ENCODE measurements around the gene DDX3X.

DNA sequence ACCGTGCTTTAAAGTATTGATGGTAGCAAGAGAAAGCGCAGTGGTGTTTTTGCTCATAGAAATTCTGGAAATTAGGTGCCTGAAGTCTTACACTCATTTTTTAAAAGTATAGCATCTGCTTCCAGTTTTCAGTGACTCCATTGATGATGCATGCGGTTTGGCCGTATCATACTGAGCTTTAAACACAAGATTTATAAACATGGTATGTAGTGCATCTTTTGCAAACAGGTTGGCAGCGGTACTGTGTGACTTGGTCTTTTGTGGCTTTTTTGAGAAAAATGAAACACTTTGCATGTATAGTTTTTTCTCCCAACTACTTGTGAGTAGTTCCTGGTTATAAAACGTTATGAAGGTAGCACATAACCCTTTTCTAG lies 2.0 kb downstream of the DDX3X start:
- no peak for TF ChIP-seq TARDBP (IDR thresholded peaks at IDR 0.05)
- TF ChIP-seq, protein P1, sequence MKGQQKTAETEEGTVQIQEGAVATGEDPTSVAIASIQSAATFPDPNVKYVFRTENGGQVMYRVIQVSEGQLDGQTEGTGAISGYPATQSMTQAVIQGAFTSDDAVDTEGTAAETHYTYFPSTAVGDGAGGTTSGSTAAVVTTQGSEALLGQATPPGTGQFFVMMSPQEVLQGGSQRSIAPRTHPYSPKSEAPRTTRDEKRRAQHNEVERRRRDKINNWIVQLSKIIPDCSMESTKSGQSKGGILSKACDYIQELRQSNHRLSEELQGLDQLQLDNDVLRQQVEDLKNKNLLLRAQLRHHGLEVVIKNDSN (CRISPR knock-in tag; IDR thresholded peaks at IDR 0.05): no peak
- no peak for TF ChIP-seq ESRRB (CRISPR knock-in tag; IDR thresholded peaks at IDR 0.05; ENCODE audit: borderline replicate concordance)
- TF ChIP-seq, protein P2, sequence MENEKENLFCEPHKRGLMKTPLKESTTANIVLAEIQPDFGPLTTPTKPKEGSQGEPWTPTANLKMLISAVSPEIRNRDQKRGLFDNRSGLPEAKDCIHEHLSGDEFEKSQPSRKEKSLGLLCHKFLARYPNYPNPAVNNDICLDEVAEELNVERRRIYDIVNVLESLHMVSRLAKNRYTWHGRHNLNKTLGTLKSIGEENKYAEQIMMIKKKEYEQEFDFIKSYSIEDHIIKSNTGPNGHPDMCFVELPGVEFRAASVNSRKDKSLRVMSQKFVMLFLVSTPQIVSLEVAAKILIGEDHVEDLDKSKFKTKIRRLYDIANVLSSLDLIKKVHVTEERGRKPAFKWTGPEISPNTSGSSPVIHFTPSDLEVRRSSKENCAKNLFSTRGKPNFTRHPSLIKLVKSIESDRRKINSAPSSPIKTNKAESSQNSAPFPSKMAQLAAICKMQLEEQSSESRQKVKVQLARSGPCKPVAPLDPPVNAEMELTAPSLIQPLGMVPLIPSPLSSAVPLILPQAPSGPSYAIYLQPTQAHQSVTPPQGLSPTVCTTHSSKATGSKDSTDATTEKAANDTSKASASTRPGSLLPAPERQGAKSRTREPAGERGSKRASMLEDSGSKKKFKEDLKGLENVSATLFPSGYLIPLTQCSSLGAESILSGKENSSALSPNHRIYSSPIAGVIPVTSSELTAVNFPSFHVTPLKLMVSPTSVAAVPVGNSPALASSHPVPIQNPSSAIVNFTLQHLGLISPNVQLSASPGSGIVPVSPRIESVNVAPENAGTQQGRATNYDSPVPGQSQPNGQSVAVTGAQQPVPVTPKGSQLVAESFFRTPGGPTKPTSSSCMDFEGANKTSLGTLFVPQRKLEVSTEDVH (IDR thresholded peaks at IDR 0.05; ENCODE audit: low read depth, partially characterized antibody): no peak
- TF ChIP-seq, protein P3, sequence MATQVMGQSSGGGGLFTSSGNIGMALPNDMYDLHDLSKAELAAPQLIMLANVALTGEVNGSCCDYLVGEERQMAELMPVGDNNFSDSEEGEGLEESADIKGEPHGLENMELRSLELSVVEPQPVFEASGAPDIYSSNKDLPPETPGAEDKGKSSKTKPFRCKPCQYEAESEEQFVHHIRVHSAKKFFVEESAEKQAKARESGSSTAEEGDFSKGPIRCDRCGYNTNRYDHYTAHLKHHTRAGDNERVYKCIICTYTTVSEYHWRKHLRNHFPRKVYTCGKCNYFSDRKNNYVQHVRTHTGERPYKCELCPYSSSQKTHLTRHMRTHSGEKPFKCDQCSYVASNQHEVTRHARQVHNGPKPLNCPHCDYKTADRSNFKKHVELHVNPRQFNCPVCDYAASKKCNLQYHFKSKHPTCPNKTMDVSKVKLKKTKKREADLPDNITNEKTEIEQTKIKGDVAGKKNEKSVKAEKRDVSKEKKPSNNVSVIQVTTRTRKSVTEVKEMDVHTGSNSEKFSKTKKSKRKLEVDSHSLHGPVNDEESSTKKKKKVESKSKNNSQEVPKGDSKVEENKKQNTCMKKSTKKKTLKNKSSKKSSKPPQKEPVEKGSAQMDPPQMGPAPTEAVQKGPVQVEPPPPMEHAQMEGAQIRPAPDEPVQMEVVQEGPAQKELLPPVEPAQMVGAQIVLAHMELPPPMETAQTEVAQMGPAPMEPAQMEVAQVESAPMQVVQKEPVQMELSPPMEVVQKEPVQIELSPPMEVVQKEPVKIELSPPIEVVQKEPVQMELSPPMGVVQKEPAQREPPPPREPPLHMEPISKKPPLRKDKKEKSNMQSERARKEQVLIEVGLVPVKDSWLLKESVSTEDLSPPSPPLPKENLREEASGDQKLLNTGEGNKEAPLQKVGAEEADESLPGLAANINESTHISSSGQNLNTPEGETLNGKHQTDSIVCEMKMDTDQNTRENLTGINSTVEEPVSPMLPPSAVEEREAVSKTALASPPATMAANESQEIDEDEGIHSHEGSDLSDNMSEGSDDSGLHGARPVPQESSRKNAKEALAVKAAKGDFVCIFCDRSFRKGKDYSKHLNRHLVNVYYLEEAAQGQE (IDR thresholded peaks at IDR 0.05; ENCODE audit: borderline replicate concordance): no peak
- TF ChIP-seq, protein P3 (CRISPR knock-in tag; IDR thresholded peaks at IDR 0.05; ENCODE audit: low read depth): no peak
- no peak for TF ChIP-seq IRF1 (CRISPR knock-in tag; IDR thresholded peaks at IDR 0.05; ENCODE audit: borderline replicate concordance)
- TF ChIP-seq NFE2L1 (tag; IDR thresholded peaks at IDR 0.05; ENCODE audit: borderline replicate concordance, low read depth): no peak
- TF ChIP-seq CTCF (IDR thresholded peaks at IDR 0.05 in 2 of 3, conservative IDR thresholded peaks at IDR 0.05 in 1 of 3; ENCODE audit: insufficient read depth in 2 of 3, low read depth in 1 of 3, low read length in 3 of 3): no peak
